Kidney epithelial cell (primary cell): Measurements from ENCODE around the gene ZNF208. TPM values are rescaled to one million over a fixed set of nuclear protein-coding genes. Genes with fewer than 3 reads are reported as not detected.
"Not testable (repeated sequence)": the region's sequence is repeated elsewhere in the genome, so short reads cannot be mapped to it uniquely, and the experiment has no call there.

Experiments
- DNase-seq: peaks from one replicate; pipeline ENCODE4 v3.0.0-alpha.2; 2010; ENCODE audit warnings: low read depth
- H3K27me3 ChIP-seq: 2 replicates; pipeline ENCODE4 v1.6.0; 2011; ENCODE audit warnings: low read length; ENCODE audit not compliant: control insufficient read depth, insufficient read depth
- H3K36me3 ChIP-seq: 2 replicates; pipeline ENCODE4 v1.5.1; 2011; ENCODE audit warnings: low read length; ENCODE audit not compliant: control insufficient read depth, insufficient read depth
- H3K4me3 ChIP-seq: 2 replicates; pipeline ENCODE4 v1.5.1; 2011; ENCODE audit warnings: low read depth, mild to moderate bottlenecking, control low read depth, low read length
- CTCF ChIP-seq: IDR thresholded peaks from 2 replicates; pipeline ENCODE4 v1.5.1; 2011; ENCODE audit warnings: mild to moderate bottlenecking, moderate library complexity, low read length, control low read depth, inconsistent platforms; ENCODE audit not compliant: insufficient read depth, poor library complexity, severe bottlenecking
- total RNA-seq: library from RNA; depleted of rRNA; stranded (reverse); fragments of >200 nt; gene quantifications from 2 replicates; pipeline ENCODE4 v1.2.3, GENCODE V29; 2015

The ZNF208 gene
- total RNA-seq, 1 donor from 2014 or later: 0.08 TPM

- Histone ChIP-seq H3K4me3 (no peak overlapping the region), H3K27me3 (no peaks in the 10 kb centered on the region), H3K36me3 (no peaks in the 10 kb centered on the region)
- no peak for DNase-seq
- TF ChIP-seq CTCF: no peak
Measured at GRCh38 chr19:21901861-21902260, 108.9 kb downstream of the ZNF208 start.

- Histone ChIP-seq H3K4me3 (no peak overlapping the region), H3K27me3 (no peaks in the 10 kb centered on the region), H3K36me3 (no peaks in the 10 kb centered on the region)
- TF ChIP-seq CTCF: no peak
- no peak for DNase-seq
Measured at GRCh38 chr19:21900401-21900800, 110.3 kb downstream of the ZNF208 start.

- H3K27me3 ChIP-seq: no peaks in the 10 kb centered on the region
- DNase-seq: no peak
- TF ChIP-seq CTCF: no peak
- H3K4me3 ChIP-seq: no peak overlapping the region
- no peaks in the 10 kb centered on the region for H3K36me3 ChIP-seq
Measured at GRCh38 chr19:21891086-21891485, 119.7 kb downstream of the ZNF208 start.

GRCh38 chr19:21890017-21890416, 120.7 kb downstream of the ZNF208 start:
- DNase-seq, H3K36me3 ChIP-seq, H3K4me3 ChIP-seq, H3K27me3 ChIP-seq: not testable (repeated sequence)

- H3K27me3 ChIP-seq, H3K36me3 ChIP-seq, H3K4me3 ChIP-seq, DNase-seq: not testable (repeated sequence)
Measured at GRCh38 chr19:21885516-21885915, 125.2 kb downstream of the ZNF208 start.

GRCh38 chr19:21884786-21885185, 126.0 kb downstream of the ZNF208 start:
- H3K4me3 ChIP-seq, H3K27me3 ChIP-seq, H3K36me3 ChIP-seq, DNase-seq: not testable (repeated sequence)

GRCh38 chr19:21883516-21883915, 127.2 kb downstream of the ZNF208 start:
- H3K36me3 ChIP-seq: no peaks in the 10 kb centered on the region
- no peak overlapping the region for H3K4me3 ChIP-seq
- H3K27me3 ChIP-seq: no peaks in the 10 kb centered on the region
- TF ChIP-seq CTCF: no peak
- DNase-seq: no peak

Other genes with a start within 250 kb of the ZNF208 start
- gene ZNF100, start 243.4 kb downstream of the ZNF208 start, total RNA-seq: 2.0 and 4.4 TPM in 2 replicates
- gene ZNF43, start 174.8 kb downstream of the ZNF208 start, total RNA-seq: 6.2 and 8.3 TPM in 2 replicates
- 3.0 and 6.4 TPM in 2 replicates for gene ZNF257, start 41.5 kb upstream of the ZNF208 start, total RNA-seq
- gene ZNF676, start 186.0 kb upstream of the ZNF208 start, total RNA-seq: 0.34 TPM in 1 of 2 replicates, not detected in the other